Activated CD8-positive, alpha-beta memory T cell treated with anti-CD3 and anti-CD28 coated beads, Interleukin-2, amount 50 U/mL, for 48 hours (primary cell): ENCODE measurements around the gene PIK3R1.
A peak's percentile ranks its signal among the peaks of the same experiment; 100 is the strongest.

ENCODE experiments used
- DNase-seq: peaks from one replicate; pipeline ENCODE4 v3.0.0-alpha.2; 2020

The PIK3R1 gene

GRCh38 chr5:68299575-68299974 is 84.0 kb downstream of the PIK3R1 start:
- DNase-seq: no peak

GRCh38 chr5:68303038-68303738 is 87.6 kb downstream of the PIK3R1 start:
- DNase-seq: no peak

- DNase-seq: no peak
These were observed 88.3 kb downstream of the PIK3R1 start for GRCh38 chr5:68303754-68304420.

GRCh38 chr5:68304421-68305052 is 89.0 kb downstream of the PIK3R1 start:
- DNase-seq: no peak

GRCh38 chr5:68305223-68305870 is 89.8 kb downstream of the PIK3R1 start:
- no peak for DNase-seq

GRCh38 chr5:68306361-68307014 is 90.9 kb downstream of the PIK3R1 start:
- no peak for DNase-seq

GRCh38 chr5:68313336-68313735 is 97.8 kb downstream of the PIK3R1 start:
- no peak for DNase-seq

GRCh38 chr5:68314465-68314864 is 98.9 kb downstream of the PIK3R1 start:
- DNase-seq: no peak

GRCh38 chr5:68315679-68316271 is 100.2 kb downstream of the PIK3R1 start:
- peak; percentile 58 for DNase-seq

- no peak for DNase-seq
These were observed 100.9 kb downstream of the PIK3R1 start for GRCh38 chr5:68316469-68316868.

- DNase-seq: no peak
These were observed 102.1 kb downstream of the PIK3R1 start for GRCh38 chr5:68317646-68318045.

GRCh38 chr5:68318955-68319705 is 103.6 kb downstream of the PIK3R1 start:
- no peak for DNase-seq

- no peak for DNase-seq
These were observed 104.3 kb downstream of the PIK3R1 start for GRCh38 chr5:68319706-68320412.

GRCh38 chr5:68320413-68320986 is 104.9 kb downstream of the PIK3R1 start:
- no peak for DNase-seq

- DNase-seq: no peak
These were observed 109.6 kb downstream of the PIK3R1 start for GRCh38 chr5:68325065-68325580.

GRCh38 chr5:68329554-68330255 is 114.1 kb downstream of the PIK3R1 start:
- DNase-seq: no peak

- no peak for DNase-seq
These were observed 115.0 kb downstream of the PIK3R1 start for GRCh38 chr5:68330574-68330973.

GRCh38 chr5:68331192-68332079 is 115.9 kb downstream of the PIK3R1 start:
- no peak for DNase-seq

GRCh38 chr5:68332080-68332451 is 116.5 kb downstream of the PIK3R1 start:
- DNase-seq: no peak
